ENCODE data around the gene BOD1.

BOD1 gene

GRCh38 chr5:173577166-173577565, 39.3 kb downstream of the BOD1 start:
- no peak for DNase-seq (ENCODE audit: low spot score)

GRCh38 chr5:173575985-173576384, 40.5 kb downstream of the BOD1 start:
- no peak for DNase-seq (ENCODE audit: low spot score)

DNA sequence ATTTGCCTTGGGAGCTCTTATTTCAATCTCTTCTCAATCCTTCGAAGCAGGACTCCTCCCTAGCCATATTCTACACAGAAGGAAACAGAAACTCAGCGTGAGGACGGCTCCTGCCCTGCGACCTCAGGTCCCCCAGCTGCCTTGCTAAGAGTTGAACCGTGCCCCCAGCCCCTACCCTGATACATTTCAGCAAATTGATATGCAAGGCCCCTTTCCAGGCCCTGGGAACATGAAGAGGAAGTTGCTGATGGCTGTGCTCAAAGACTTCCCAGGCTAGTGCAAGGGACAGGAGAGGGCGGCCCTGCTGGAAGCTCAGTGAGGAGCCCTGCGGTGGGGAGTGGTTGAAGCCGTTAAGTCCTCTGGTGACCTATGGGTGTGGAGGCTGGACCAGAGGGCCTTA, 41.5 kb downstream of the BOD1 start:
- no peak for DNase-seq (ENCODE audit: low spot score)

DNA sequence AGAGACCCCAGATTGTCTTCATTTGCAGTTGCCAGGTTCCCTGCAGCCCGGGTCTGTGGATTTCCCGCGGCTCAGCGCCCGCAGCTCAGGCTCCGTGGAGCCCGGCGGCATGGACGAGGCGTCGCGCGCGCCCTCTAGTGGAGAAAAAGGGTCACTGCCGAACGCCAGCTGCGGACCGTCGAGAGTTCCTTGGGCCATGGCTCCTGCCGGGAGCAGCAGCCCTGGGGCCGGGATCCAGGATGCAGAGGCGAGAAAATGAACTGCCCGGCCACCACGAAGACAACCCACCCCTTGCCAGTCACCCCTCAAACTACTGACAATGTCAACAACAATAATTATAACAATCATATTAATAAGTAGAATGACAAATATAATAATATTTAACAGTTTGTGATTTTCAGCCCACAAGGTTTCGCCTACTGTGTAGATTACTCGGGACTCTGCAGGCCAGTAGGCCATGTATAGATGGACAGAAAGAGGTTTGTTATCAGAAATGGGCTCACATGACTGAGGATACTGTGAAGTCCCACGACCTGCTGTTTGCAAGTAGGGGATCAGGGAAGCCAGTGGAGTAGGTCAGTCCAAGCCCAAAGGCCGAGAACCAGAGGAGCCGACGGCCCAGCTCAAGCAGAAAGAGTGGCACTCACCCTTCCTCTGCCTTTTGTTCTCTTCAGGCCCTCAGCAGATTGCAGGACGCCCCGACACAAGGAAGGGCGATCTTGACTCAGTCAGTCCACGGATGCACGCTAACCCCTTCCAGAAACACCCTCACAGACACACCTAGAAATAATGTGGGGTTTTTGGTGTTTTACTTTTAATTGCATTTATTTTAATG, 43.1 kb downstream of the BOD1 start:
- peak; percentile 89 for DNase-seq (ENCODE audit: low spot score)

- DNase-seq (ENCODE audit: low spot score): no peak
Measured at GRCh38 chr5:173572431-173573125, 43.9 kb downstream of the BOD1 start.

GRCh38 chr5:173570321-173571090, 45.9 kb downstream of the BOD1 start:
- DNase-seq (ENCODE audit: low spot score): no peak

GRCh38 chr5:173568703-173569102, 47.7 kb downstream of the BOD1 start:
- DNase-seq (ENCODE audit: low spot score): no peak

DNA sequence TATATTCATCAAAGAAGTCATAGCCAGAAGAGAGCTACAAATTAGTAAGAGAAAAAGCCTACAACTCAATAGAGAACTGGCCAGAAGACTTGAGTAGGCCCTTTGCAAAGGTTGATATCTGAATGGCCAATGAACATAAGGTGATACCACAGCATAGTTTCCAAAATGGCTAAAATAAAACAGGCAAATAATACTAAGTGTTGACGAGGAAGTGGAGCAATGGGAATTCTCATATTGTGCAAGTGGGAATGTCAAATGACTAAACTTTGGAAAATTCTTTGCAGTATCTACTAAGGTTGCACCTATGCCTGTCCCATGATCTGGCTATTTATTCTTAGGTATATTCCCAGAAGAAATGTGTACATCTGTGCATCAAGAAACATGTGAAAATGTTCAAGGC, 48.3 kb downstream of the BOD1 start:
- DNase-seq (ENCODE audit: low spot score): no peak

GRCh38 chr5:173567548-173567947, 48.9 kb downstream of the BOD1 start:
- no peak for DNase-seq (ENCODE audit: low spot score)

GRCh38 chr5:173565491-173566072, 50.9 kb downstream of the BOD1 start:
- no peak for DNase-seq (ENCODE audit: low spot score)

- DNase-seq (ENCODE audit: low spot score): no peak
Measured at GRCh38 chr5:173564106-173564505, 52.3 kb downstream of the BOD1 start.

- DNase-seq (ENCODE audit: low spot score): no peak
Measured at GRCh38 chr5:173563246-173563645, 53.2 kb downstream of the BOD1 start.

GRCh38 chr5:173562451-173562850, 54.0 kb downstream of the BOD1 start:
- no peak for DNase-seq (ENCODE audit: low spot score)

Measured in Ammon's horn (tissue), 1 donor.